Activated CD4-positive, alpha-beta T cell treated with anti-CD3 and anti-CD28 coated beads, Interleukin-2, amount 50 U/mL, for 48 hours (primary cell): ENCODE results near the gene SYNJ2.

Experiments used
- DNase-seq, 2 experiments: peaks; one replicate each; pipeline ENCODE4 v3.0.0-alpha.2; 2020

SYNJ2 gene

GRCh38 chr6:158044525-158044888 lies 62.8 kb downstream of the SYNJ2 start:
- DNase-seq = no peak

GRCh38 chr6:158046201-158047126 lies 64.8 kb downstream of the SYNJ2 start:
- DNase-seq = no peak

- DNase-seq = peak; percentile 65 to 72
Measured at GRCh38 chr6:158047127-158047518, 65.5 kb downstream of the SYNJ2 start.

DNA sequence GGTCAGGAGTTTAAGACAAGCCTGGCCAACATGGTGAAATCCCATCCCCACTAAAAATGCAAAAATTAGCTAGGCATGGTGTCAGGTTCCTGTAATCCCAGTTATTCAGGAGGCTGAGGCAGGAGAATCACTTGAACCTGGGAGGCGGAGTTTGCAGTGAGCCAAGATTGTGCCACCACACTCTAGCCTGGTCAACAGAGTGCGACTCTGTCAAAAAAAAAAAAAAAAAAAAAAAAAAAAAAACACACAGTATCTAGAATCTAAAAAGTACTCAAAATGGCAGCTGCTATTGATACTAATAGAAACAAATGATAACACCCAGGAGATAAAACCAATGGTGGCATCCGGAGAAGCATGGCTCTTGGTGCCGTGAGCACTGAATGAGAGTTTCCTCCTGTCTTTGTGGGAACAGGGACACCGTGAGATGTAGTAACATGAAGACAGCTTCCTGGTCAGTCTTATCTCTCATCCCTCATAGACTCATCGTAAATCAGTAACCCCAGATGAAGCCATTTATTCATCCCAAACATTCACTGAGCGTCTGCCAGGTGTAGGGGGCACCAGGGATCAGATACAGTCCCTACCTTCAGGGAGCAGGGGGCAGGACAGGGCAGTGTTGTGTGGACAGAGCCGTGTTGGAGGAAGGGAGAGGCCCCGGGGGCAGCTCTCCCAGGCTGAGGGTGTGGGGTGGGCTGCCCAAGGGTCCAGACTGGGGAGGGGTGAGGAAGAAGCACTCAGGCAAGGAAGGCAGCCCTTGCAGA lies 66.1 kb downstream of the SYNJ2 start:
- no peak for DNase-seq

GRCh38 chr6:158048589-158048988 lies 66.9 kb downstream of the SYNJ2 start:
- no peak for DNase-seq

GRCh38 chr6:158049055-158050028 lies 67.7 kb downstream of the SYNJ2 start:
- DNase-seq = no peak

- no peak for DNase-seq
Measured at GRCh38 chr6:158050107-158050735, 68.6 kb downstream of the SYNJ2 start.

DNA sequence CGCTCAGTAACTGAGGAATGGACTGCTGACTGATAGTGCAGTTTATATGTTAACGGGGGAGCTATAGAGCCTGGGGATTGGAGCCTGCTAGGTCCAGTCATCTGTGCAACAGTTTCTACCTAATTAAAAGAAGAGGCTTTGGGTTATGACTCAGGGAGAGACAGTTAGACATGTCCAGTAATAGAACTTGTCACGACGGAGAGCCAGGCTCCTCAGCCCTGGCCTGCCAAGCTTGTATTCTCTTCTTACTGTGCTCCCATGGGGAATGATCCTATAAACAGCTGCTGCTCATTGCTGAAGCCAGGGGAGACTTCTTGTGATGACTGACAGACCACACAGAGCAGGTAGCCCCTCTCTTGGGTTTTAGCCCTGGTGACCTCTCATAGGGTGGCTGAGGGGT lies 69.3 kb downstream of the SYNJ2 start:
- DNase-seq = no peak

- DNase-seq = no peak
Measured at GRCh38 chr6:158051968-158052367, 70.3 kb downstream of the SYNJ2 start.

- no peak for DNase-seq
Measured at GRCh38 chr6:158053377-158054313, 72.0 kb downstream of the SYNJ2 start.

DNA sequence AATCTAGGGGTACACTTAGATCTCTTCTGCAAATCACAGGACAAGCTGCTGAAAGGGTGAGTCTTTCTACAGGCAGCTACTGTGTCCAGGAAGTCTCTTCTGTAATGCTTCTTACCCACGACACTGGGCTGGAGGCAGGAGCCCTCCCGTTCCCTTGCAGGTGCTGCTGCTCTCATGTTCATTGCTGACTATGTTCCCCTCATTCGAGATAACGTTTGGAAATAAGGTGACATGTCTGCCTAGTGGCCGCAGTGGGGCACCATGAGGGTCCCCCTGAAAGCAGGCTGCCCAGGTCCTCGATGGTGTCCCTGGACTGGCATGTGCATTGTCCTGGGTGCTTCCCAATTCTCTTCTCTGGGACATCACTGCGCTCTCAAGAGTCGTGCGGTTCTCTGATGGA lies 74.7 kb downstream of the SYNJ2 start:
- no peak for DNase-seq

GRCh38 chr6:158056804-158057203 lies 75.1 kb downstream of the SYNJ2 start:
- no peak for DNase-seq

- peak; percentile 50 to 70 for DNase-seq
Measured at GRCh38 chr6:158057213-158057987, 75.7 kb downstream of the SYNJ2 start.

- DNase-seq = no peak
Measured at GRCh38 chr6:158058171-158058651, 76.5 kb downstream of the SYNJ2 start.

- no peak for DNase-seq
Measured at GRCh38 chr6:158059108-158059507, 77.4 kb downstream of the SYNJ2 start.

- no peak for DNase-seq
Measured at GRCh38 chr6:158060455-158061360, 79.0 kb downstream of the SYNJ2 start.

GRCh38 chr6:158061361-158061708 lies 79.7 kb downstream of the SYNJ2 start:
- no peak for DNase-seq

- DNase-seq = no peak
Measured at GRCh38 chr6:158061709-158062461, 80.2 kb downstream of the SYNJ2 start.
